ENCODE measurements around the gene CPSF2.

Gene CPSF2

DNA sequence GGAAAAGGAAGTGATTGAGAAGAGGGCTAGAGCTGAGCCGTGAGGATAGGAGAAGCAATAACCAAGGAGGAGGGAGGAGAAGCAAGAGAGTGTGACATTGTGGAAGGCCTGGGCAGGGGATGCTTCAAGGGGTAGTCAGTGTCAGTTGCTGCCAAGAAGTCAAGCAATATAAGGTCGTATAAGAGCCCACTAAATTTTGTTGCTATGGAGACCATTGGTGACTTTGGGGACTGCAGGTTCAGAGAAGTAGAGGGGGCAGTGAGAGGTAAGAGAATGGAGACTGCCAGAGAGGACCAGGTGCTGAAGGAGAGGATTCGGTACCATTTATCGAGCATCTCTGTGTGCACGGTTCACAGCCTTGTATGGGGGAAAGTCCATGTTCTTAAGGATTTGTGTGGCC is 12.3 kb upstream of the CPSF2 start:
- Histone ChIP-seq H3K4me3 (ENCODE audit: low read length) (no peak overlapping the region), H3K27me3 (ENCODE audit: insufficient read depth, low read length) (no peaks in the 10 kb centered on the region), H3K9ac (ENCODE audit: low read depth, low read length) (no peak overlapping the region), H3K27ac (ENCODE audit: low read depth, low read length) (no peak overlapping the region), H3K9me3 (ENCODE audit: insufficient read depth, low read depth, low read length) (no peaks in the 10 kb centered on the region), H3K36me3 (ENCODE audit: insufficient read depth, low read length) (no peaks in the 10 kb centered on the region), H3K4me1 (ENCODE audit: insufficient read depth, low read length) (peaks cover 16% of the 10 kb centered on the region)
- 87% methylated on average over 5 of the region's 5 CpGs for WGBS

DNA sequence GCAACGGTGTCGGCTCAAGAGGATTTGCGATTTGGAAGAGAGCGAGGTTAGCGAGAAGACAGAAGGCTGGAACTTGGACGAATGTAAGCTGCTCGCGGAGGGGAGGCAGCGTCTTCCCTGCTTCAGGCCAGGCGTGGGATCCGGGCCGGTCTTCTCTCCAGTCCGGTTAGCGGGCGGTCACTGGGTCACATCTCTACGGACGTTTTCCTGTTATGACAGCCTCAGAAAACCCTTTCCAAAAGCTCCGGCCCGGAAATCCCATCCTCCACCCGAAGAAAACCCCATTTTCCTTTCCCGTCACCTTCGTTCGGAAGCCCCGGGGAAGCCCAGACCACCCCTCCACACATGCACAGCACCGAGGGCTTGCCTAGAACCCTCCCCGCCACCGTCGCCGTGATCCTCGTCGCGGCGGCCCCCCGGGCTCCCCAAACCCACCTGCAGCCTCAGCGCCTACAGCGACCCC is 531 bp upstream of the CPSF2 start:
- Histone ChIP-seq H3K9me3 (ENCODE audit: insufficient read depth, low read depth, low read length) (no peaks in the 10 kb centered on the region), H3K4me1 (ENCODE audit: insufficient read depth, low read length) (0 out of 2 replicates have a peak, but pooled peaks cover 2% of the 10 kb centered on the region), H3K4me3 (ENCODE audit: low read length) (peak overlapping the region; percentile 97), H3K36me3 (ENCODE audit: insufficient read depth, low read length) (peaks cover 53% of the 10 kb centered on the region), H3K9ac (ENCODE audit: low read depth, low read length) (peak overlapping the region; percentile 99), H3K27me3 (ENCODE audit: insufficient read depth, low read length) (no peaks in the 10 kb centered on the region), H3K27ac (ENCODE audit: low read depth, low read length) (peak overlapping the region; percentile 91)
- under 1% methylated on average over 36 of the region's 36 CpGs for WGBS

DNA sequence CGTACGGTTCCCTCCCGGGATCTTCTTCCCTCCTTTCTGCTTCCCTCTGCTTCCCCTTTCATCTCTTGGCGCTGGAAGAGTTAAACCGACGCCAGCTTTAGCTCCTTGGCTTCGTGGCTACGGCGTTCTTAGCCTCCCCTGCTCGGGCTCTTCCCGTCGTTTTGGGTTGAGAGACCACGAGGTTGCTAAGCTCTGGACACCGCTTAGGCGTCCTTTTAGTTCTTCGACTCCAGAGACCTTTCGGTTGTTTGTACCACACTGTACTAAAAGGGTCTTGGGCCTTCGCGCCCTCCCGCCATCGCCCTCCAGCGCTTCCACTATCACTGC is 545 bp downstream of the CPSF2 start:
- Histone ChIP-seq H3K9me3 (ENCODE audit: insufficient read depth, low read depth, low read length) (no peaks in the 10 kb centered on the region), H3K36me3 (ENCODE audit: insufficient read depth, low read length) (peaks cover 56% of the 10 kb centered on the region), H3K27me3 (ENCODE audit: insufficient read depth, low read length) (no peaks in the 10 kb centered on the region), H3K9ac (ENCODE audit: low read depth, low read length) (peak overlapping the region; percentile 99), H3K4me1 (ENCODE audit: insufficient read depth, low read length) (0 out of 2 replicates have a peak, but pooled peaks cover 2% of the 10 kb centered on the region), H3K27ac (ENCODE audit: low read depth, low read length) (peak overlapping the region; percentile 91), H3K4me3 (ENCODE audit: low read length) (peak overlapping the region; percentile 97)
- under 1% methylated on average over 22 of the region's 22 CpGs for WGBS

- Histone ChIP-seq H3K4me3 (ENCODE audit: low read length) (peak overlapping the region; percentile 97), H3K9me3 (ENCODE audit: insufficient read depth, low read depth, low read length) (no peaks in the 10 kb centered on the region), H3K27ac (ENCODE audit: low read depth, low read length) (peak overlapping the region; percentile 91), H3K9ac (ENCODE audit: low read depth, low read length) (peak overlapping the region; percentile 99), H3K4me1 (ENCODE audit: insufficient read depth, low read length) (0 out of 2 replicates have a peak, but pooled peaks cover 2% of the 10 kb centered on the region), H3K36me3 (ENCODE audit: insufficient read depth, low read length) (peaks cover 56% of the 10 kb centered on the region), H3K27me3 (ENCODE audit: insufficient read depth, low read length) (no peaks in the 10 kb centered on the region)
- 57% methylated on average over 9 of the region's 9 CpGs for WGBS
Measured at GRCh38 chr14:92122761-92123160, 992 bp downstream of the CPSF2 start.

- no CpG with 5 or more reads among the region's 1 CpG for WGBS
- Histone ChIP-seq H3K9me3 (ENCODE audit: insufficient read depth, low read depth, low read length) (no peaks in the 10 kb centered on the region), H3K36me3 (ENCODE audit: insufficient read depth, low read length) (peaks cover 89% of the 10 kb centered on the region), H3K4me3 (ENCODE audit: low read length) (no peak overlapping the region), H3K27ac (ENCODE audit: low read depth, low read length) (no peak overlapping the region), H3K9ac (ENCODE audit: low read depth, low read length) (no peak overlapping the region), H3K27me3 (ENCODE audit: insufficient read depth, low read length) (no peaks in the 10 kb centered on the region), H3K4me1 (ENCODE audit: insufficient read depth, low read length) (no peaks in the 10 kb centered on the region)
Measured at GRCh38 chr14:92134456-92134855, 12.7 kb downstream of the CPSF2 start.

GRCh38 chr14:92135269-92135668 is 13.5 kb downstream of the CPSF2 start:
- H3K36me3 ChIP-seq (ENCODE audit: insufficient read depth, low read length), result peaks cover 87% of the 10 kb centered on the region
- no peak overlapping the region for H3K9ac ChIP-seq (ENCODE audit: low read depth, low read length)
- no peaks in the 10 kb centered on the region for H3K4me1 ChIP-seq (ENCODE audit: insufficient read depth, low read length)
- no peaks in the 10 kb centered on the region for H3K27me3 ChIP-seq (ENCODE audit: insufficient read depth, low read length)
- H3K27ac ChIP-seq (ENCODE audit: low read depth, low read length), result no peak overlapping the region
- H3K4me3 ChIP-seq (ENCODE audit: low read length), result no peak overlapping the region
- no peaks in the 10 kb centered on the region for H3K9me3 ChIP-seq (ENCODE audit: insufficient read depth, low read depth, low read length)
- 94% methylated on average over 1 of the region's 1 CpG for WGBS

- WGBS, result 92% methylated on average over 4 of the region's 4 CpGs
- Histone ChIP-seq H3K27me3 (ENCODE audit: insufficient read depth, low read length) (no peaks in the 10 kb centered on the region), H3K4me1 (ENCODE audit: insufficient read depth, low read length) (no peaks in the 10 kb centered on the region), H3K9me3 (ENCODE audit: insufficient read depth, low read depth, low read length) (no peaks in the 10 kb centered on the region), H3K27ac (ENCODE audit: low read depth, low read length) (no peak overlapping the region), H3K9ac (ENCODE audit: low read depth, low read length) (no peak overlapping the region), H3K36me3 (ENCODE audit: insufficient read depth, low read length) (peaks cover 91% of the 10 kb centered on the region), H3K4me3 (ENCODE audit: low read length) (no peak overlapping the region)
Measured at GRCh38 chr14:92143309-92143708, 21.5 kb downstream of the CPSF2 start.

GRCh38 chr14:92143962-92144361 is 22.2 kb downstream of the CPSF2 start:
- 93% methylated on average over 3 of the region's 3 CpGs for WGBS

DNA sequence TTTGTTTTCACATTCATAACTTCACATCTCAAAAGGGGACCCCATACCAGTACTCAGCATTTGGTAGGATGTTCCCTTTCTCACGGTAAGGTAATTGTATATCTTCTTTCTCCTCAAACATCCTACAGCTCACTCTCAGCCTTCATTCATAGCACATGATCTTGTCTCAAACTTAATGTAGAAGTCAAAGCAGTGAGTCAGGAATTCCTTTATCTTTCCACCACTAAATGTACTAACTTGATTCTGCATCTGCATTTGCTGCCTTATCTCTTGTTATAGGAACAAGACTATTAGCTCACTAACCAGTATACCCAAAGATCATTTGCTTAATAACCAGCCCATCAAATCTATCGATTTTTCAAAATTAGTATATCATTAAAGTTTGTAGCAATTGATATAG is 22.9 kb downstream of the CPSF2 start:
- Histone ChIP-seq H3K9me3 (ENCODE audit: insufficient read depth, low read depth, low read length) (no peaks in the 10 kb centered on the region), H3K27me3 (ENCODE audit: insufficient read depth, low read length) (no peaks in the 10 kb centered on the region), H3K4me3 (ENCODE audit: low read length) (no peak overlapping the region), H3K36me3 (ENCODE audit: insufficient read depth, low read length) (peaks cover 95% of the 10 kb centered on the region), H3K27ac (ENCODE audit: low read depth, low read length) (no peak overlapping the region), H3K9ac (ENCODE audit: low read depth, low read length) (no peak overlapping the region), H3K4me1 (ENCODE audit: insufficient read depth, low read length) (no peaks in the 10 kb centered on the region)
- 100% methylated on average over 1 of the region's 2 CpGs for WGBS

More at GRCh38 chr14:92143962-92144361, 22.2 kb downstream of the CPSF2 start:
- H3K9me3 ChIP-seq (ENCODE audit: insufficient read depth, low read depth, low read length), result no peaks in the 10 kb centered on the region
- H3K27me3 ChIP-seq (ENCODE audit: insufficient read depth, low read length), result no peaks in the 10 kb centered on the region
- no peaks in the 10 kb centered on the region for H3K4me1 ChIP-seq (ENCODE audit: insufficient read depth, low read length)
- no peak overlapping the region for H3K4me3 ChIP-seq (ENCODE audit: low read length)
- H3K9ac ChIP-seq (ENCODE audit: low read depth, low read length), result no peak overlapping the region
- peaks cover 91% of the 10 kb centered on the region for H3K36me3 ChIP-seq (ENCODE audit: insufficient read depth, low read length)
- no peak overlapping the region for H3K27ac ChIP-seq (ENCODE audit: low read depth, low read length)

- no peak overlapping the region for H3K4me3 ChIP-seq (ENCODE audit: low read length)
- no peaks in the 10 kb centered on the region for H3K4me1 ChIP-seq (ENCODE audit: insufficient read depth, low read length)
- WGBS, result 100% methylated on average over 1 of the region's 1 CpG
- H3K27me3 ChIP-seq (ENCODE audit: insufficient read depth, low read length), result no peaks in the 10 kb centered on the region
- H3K36me3 ChIP-seq (ENCODE audit: insufficient read depth, low read length), result peaks cover 99% of the 10 kb centered on the region
- no peak overlapping the region for H3K9ac ChIP-seq (ENCODE audit: low read depth, low read length)
- H3K27ac ChIP-seq (ENCODE audit: low read depth, low read length), result no peak overlapping the region
- H3K9me3 ChIP-seq (ENCODE audit: insufficient read depth, low read depth, low read length), result peaks cover 3% of the 10 kb centered on the region; the same call in 1 of the 2 replicates
Measured at GRCh38 chr14:92153581-92153980, 31.8 kb downstream of the CPSF2 start.

GRCh38 chr14:92154283-92154942 is 32.6 kb downstream of the CPSF2 start:
- Histone ChIP-seq H3K9me3 (ENCODE audit: insufficient read depth, low read depth, low read length) (peaks cover 3% of the 10 kb centered on the region; the same call in 1 of the 2 replicates), H3K27ac (ENCODE audit: low read depth, low read length) (no peak overlapping the region), H3K4me1 (ENCODE audit: insufficient read depth, low read length) (no peaks in the 10 kb centered on the region), H3K4me3 (ENCODE audit: low read length) (no peak overlapping the region), H3K36me3 (ENCODE audit: insufficient read depth, low read length) (peaks cover 99% of the 10 kb centered on the region), H3K9ac (ENCODE audit: low read depth, low read length) (no peak overlapping the region), H3K27me3 (ENCODE audit: insufficient read depth, low read length) (no peaks in the 10 kb centered on the region)
- WGBS, result 96% methylated on average over 2 of the region's 3 CpGs

DNA sequence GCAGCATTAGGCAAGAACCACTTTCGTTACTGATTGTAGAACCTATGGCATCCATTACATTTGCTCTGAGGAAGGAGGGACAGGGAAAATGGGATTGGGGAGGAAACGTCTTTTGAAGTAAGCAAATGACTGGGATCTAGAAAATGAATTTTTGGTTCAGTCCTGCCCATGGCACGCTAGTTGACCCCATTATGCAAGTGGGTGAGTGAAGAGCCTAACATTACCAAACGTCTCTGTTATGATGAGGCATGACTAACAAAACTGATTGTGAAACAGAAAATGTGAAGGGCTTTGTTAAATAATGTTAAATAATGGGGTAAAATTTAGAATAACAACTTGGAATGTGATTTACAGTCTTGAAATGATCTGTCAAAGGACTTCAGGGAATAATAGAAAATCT is 38.9 kb downstream of the CPSF2 start:
- H3K27ac ChIP-seq (ENCODE audit: low read depth, low read length), result no peak overlapping the region
- no peaks in the 10 kb centered on the region for H3K4me1 ChIP-seq (ENCODE audit: insufficient read depth, low read length)
- WGBS, result 49% methylated on average over 4 of the region's 4 CpGs
- H3K36me3 ChIP-seq (ENCODE audit: insufficient read depth, low read length), result peaks cover 100% of the 10 kb centered on the region
- no peak overlapping the region for H3K4me3 ChIP-seq (ENCODE audit: low read length)
- no peaks in the 10 kb centered on the region for H3K27me3 ChIP-seq (ENCODE audit: insufficient read depth, low read length)
- H3K9me3 ChIP-seq (ENCODE audit: insufficient read depth, low read depth, low read length), result peaks cover 18% of the 10 kb centered on the region
- H3K9ac ChIP-seq (ENCODE audit: low read depth, low read length), result no peak overlapping the region
